ENCODE results near the gene ATP13A2. TPM values are rescaled to one million over a fixed set of nuclear protein-coding genes. Genes with fewer than 3 reads are reported as not detected.

ATP13A2 gene
- total RNA-seq, 3 donors from 2014 or later (not counting 1 experiment from before 2014, with no cell fraction given) = 38.7 to 53.6 (median 42.8) TPM

DNA sequence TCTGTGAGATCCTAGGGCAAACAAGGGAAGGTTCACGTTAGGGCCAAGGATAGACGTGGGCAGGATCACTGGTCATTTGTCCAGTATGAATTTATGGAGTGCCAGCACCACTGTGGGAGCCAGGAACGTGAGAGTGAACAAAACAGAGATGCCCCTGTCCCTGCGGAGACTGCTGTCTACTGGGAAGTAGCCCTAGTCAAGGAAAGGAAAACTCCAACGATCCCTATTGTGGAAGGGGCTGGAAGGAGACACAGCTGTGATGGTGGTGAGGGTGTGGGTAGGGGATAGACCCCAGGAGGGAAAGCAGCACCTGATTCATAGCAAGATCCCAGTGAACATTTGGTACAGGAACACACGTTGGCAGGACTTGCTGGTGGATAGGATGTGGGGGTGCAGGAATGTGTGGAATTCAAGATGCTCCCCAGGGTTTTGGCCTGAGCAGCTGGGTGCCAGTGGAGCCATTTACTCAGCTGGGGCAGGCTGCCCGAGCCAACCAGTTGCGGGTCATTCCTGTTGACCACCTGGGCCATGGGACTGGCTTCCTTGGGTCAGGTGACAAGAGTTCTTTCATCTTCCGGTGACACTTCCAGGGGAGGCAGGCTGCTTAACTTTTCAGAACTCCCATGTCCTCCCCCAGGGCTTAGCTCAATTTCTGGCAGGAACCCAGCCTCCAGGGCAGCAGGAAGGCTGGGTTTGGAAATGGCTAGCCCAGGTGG, 1.2 kb upstream of the ATP13A2 start:
- TF ChIP-seq, protein P1, sequence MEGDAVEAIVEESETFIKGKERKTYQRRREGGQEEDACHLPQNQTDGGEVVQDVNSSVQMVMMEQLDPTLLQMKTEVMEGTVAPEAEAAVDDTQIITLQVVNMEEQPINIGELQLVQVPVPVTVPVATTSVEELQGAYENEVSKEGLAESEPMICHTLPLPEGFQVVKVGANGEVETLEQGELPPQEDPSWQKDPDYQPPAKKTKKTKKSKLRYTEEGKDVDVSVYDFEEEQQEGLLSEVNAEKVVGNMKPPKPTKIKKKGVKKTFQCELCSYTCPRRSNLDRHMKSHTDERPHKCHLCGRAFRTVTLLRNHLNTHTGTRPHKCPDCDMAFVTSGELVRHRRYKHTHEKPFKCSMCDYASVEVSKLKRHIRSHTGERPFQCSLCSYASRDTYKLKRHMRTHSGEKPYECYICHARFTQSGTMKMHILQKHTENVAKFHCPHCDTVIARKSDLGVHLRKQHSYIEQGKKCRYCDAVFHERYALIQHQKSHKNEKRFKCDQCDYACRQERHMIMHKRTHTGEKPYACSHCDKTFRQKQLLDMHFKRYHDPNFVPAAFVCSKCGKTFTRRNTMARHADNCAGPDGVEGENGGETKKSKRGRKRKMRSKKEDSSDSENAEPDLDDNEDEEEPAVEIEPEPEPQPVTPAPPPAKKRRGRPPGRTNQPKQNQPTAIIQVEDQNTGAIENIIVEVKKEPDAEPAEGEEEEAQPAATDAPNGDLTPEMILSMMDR (IDR thresholded peaks at IDR 0.05) = no peak
- Histone ChIP-seq H3K9me3 (ENCODE audit: control insufficient read depth, insufficient read depth, low read length) (no peaks in the 10 kb centered on the region), H3K4me3 (ENCODE audit: low read length) (no peak overlapping the region), H3K27ac (ENCODE audit: low read length) (no peak overlapping the region), H3K36me3 (ENCODE audit: control insufficient read depth, insufficient read depth, low read length) (peaks cover 3% of the 10 kb centered on the region), H3K27me3 (ENCODE audit: control insufficient read depth, insufficient read depth, low read length) (no peaks in the 10 kb centered on the region), H3K4me1 (ENCODE audit: control insufficient read depth, insufficient read depth, low read length) (peaks cover 34% of the 10 kb centered on the region)
- H3K4me1 Mint-ChIP-seq = peaks cover 5 to 19% of the 10 kb centered on the region in 2 donors
- H3K36me3 Mint-ChIP-seq = no peaks in the 10 kb centered on the region
- H3K4me3 Mint-ChIP-seq = no peak overlapping the region
- no peaks in the 10 kb centered on the region for H3K27me3 Mint-ChIP-seq (ENCODE audit: low read depth in 2 of 2)
- 89% methylated on average over 9 of the region's 9 CpGs for WGBS (ENCODE audit: insufficient coverage)
- no peak overlapping the region for H3K27ac Mint-ChIP-seq
- no peaks in the 10 kb centered on the region for H3K9me3 Mint-ChIP-seq
- intact Hi-C loops (cut with micrococcal nuclease) = no loop called here
- ATAC-seq (no peak), DNase-seq (no peak)

DNA sequence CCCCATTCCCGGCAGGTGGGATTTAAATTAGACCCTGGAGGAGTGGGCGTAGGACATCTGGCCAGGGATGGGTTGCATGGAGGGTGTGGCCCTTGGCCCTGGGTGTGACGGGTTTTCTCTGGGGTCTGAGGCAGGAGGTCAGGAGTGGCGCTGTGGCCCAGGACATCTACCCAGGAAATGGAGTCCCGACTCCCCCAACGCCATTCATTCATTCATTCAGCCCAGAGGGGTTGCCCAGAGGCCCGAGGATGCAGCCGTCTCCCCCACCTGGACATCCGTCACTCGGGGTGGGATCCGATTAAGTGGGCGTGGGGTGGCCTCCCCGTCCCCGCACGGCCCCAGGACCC, 663 bp downstream of the ATP13A2 start:
- H3K36me3 ChIP-seq (ENCODE audit: control insufficient read depth, insufficient read depth, low read length) = no peaks in the 10 kb centered on the region
- TF ChIP-seq, protein P1 (IDR thresholded peaks at IDR 0.05) = no peak
- Mint-ChIP-seq H3K4me3 (peak overlapping the region; percentile 74), H3K27ac (peak overlapping the region in 1 of 2 donors; percentile 25), H3K27me3 (ENCODE audit: low read depth in 2 of 2) (no peaks in the 10 kb centered on the region), H3K4me1 (peaks cover 5 to 23% of the 10 kb centered on the region in 2 donors), H3K9me3 (no peaks in the 10 kb centered on the region), H3K36me3 (no peaks in the 10 kb centered on the region)
- H3K4me3 ChIP-seq (ENCODE audit: low read length) = peak overlapping the region; percentile 68
- H3K4me1 ChIP-seq (ENCODE audit: control insufficient read depth, insufficient read depth, low read length) = peaks cover 34% of the 10 kb centered on the region
- H3K27ac ChIP-seq (ENCODE audit: low read length) = no peak overlapping the region
- H3K9me3 ChIP-seq (ENCODE audit: control insufficient read depth, insufficient read depth, low read length) = no peaks in the 10 kb centered on the region
- WGBS (ENCODE audit: insufficient coverage) = 1% methylated on average over 15 of the region's 15 CpGs
- intact Hi-C loops (cut with micrococcal nuclease) = no loop called here
- no peak for DNase-seq
- no peak for ATAC-seq
- H3K27me3 ChIP-seq (ENCODE audit: control insufficient read depth, insufficient read depth, low read length) = no peaks in the 10 kb centered on the region

DNA sequence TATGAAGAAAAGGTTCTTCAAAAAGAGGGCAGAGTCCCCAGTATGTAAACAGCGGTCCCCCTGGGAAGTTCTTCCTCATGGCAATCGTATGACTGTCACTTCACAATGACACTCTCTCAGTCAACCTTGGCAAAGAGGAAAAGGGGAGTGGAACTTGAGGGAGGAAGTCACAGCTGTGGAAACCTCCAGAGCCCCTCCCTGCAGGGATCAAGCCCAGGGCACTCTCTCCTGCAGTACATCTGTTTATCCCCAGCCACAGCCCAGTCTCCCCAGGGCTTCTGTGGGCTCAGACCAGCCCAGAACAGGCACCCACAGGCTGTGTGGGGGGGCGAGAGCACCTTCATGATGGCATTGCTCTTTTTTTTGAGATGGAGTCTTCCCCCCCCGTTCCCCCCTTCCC, 2.0 kb downstream of the ATP13A2 start:
- Histone ChIP-seq H3K9me3 (ENCODE audit: control insufficient read depth, insufficient read depth, low read length) (no peaks in the 10 kb centered on the region), H3K27me3 (ENCODE audit: control insufficient read depth, insufficient read depth, low read length) (no peaks in the 10 kb centered on the region), H3K4me1 (ENCODE audit: control insufficient read depth, insufficient read depth, low read length) (peaks cover 34% of the 10 kb centered on the region), H3K27ac (ENCODE audit: low read length) (no peak overlapping the region), H3K36me3 (ENCODE audit: control insufficient read depth, insufficient read depth, low read length) (peaks cover 7% of the 10 kb centered on the region), H3K4me3 (ENCODE audit: low read length) (no peak overlapping the region)
- TF ChIP-seq, protein P1 (IDR thresholded peaks at IDR 0.05) = no peak
- Mint-ChIP-seq H3K27ac (peak overlapping the region in 1 of 2 donors; percentile 25), H3K4me1 (peaks cover 5 to 23% of the 10 kb centered on the region in 2 donors), H3K27me3 (ENCODE audit: low read depth in 2 of 2) (no peaks in the 10 kb centered on the region), H3K9me3 (no peaks in the 10 kb centered on the region), H3K36me3 (no peaks in the 10 kb centered on the region), H3K4me3 (peak overlapping the region; percentile 42)
- intact Hi-C loops (cut with micrococcal nuclease) = no loop called here
- no peak for DNase-seq
- WGBS (ENCODE audit: insufficient coverage) = 39% methylated on average over 3 of the region's 4 CpGs
- no peak for ATAC-seq

Data from natural killer cell (primary cell).